NCI-H1694 (cell line): ENCODE data around the gene TDRD9.
"Not testable (repeated sequence)": the region's sequence is repeated elsewhere in the genome, so short reads cannot be mapped to it uniquely, and the experiment has no call there.

ENCODE experiments used
- DNase-seq: peaks from one replicate; lab custom pipeline; 2025; lab: John Stamatoyannopoulos, UW

Gene TDRD9

GRCh38 chr14:103892247-103892646 is 36.0 kb upstream of the TDRD9 start:
- DNase-seq, result no peak

GRCh38 chr14:103894034-103894722 is 34.1 kb upstream of the TDRD9 start:
- no peak for DNase-seq

GRCh38 chr14:103894723-103895059 is 33.6 kb upstream of the TDRD9 start:
- DNase-seq, result no peak

- DNase-seq, result no peak
Measured at GRCh38 chr14:103896578-103896977, 31.7 kb upstream of the TDRD9 start.

GRCh38 chr14:103897075-103897947 is 30.9 kb upstream of the TDRD9 start:
- DNase-seq, result no peak

GRCh38 chr14:103898204-103898603 is 30.1 kb upstream of the TDRD9 start:
- DNase-seq, result no peak

GRCh38 chr14:103898711-103899110 is 29.5 kb upstream of the TDRD9 start:
- DNase-seq, result no peak

GRCh38 chr14:103899316-103899715 is 28.9 kb upstream of the TDRD9 start:
- no peak for DNase-seq

GRCh38 chr14:103899833-103900232 is 28.4 kb upstream of the TDRD9 start:
- no peak for DNase-seq

GRCh38 chr14:103904493-103905107 is 23.7 kb upstream of the TDRD9 start:
- DNase-seq, result no peak

- no peak for DNase-seq
Measured at GRCh38 chr14:103905842-103906456, 22.3 kb upstream of the TDRD9 start.

- DNase-seq, result no peak
Measured at GRCh38 chr14:103908580-103908979, 19.7 kb upstream of the TDRD9 start.

GRCh38 chr14:103909531-103910261 is 18.6 kb upstream of the TDRD9 start:
- DNase-seq, result peak; percentile 17

- DNase-seq, result peak; percentile 99
Measured at GRCh38 chr14:103910262-103910935, 17.9 kb upstream of the TDRD9 start.

GRCh38 chr14:103910984-103911383 is 17.3 kb upstream of the TDRD9 start:
- no peak for DNase-seq

GRCh38 chr14:103915616-103916015 is 12.6 kb upstream of the TDRD9 start:
- DNase-seq, result no peak

GRCh38 chr14:103916636-103917262 is 11.5 kb upstream of the TDRD9 start:
- no peak for DNase-seq

GRCh38 chr14:103920981-103921854 is 7.0 kb upstream of the TDRD9 start:
- peak; percentile 93 for DNase-seq

- not testable (repeated sequence) for DNase-seq
Measured at GRCh38 chr14:103921855-103922200, 6.4 kb upstream of the TDRD9 start.

GRCh38 chr14:103923863-103924262 is 4.4 kb upstream of the TDRD9 start:
- no peak for DNase-seq
